Esophagus muscularis mucosa (tissue), 3 donors: ENCODE measurements around the gene SAMD4B.

ENCODE experiments used
- CTCF ChIP-seq, 3 experiments: fragments of 200-600 bp in 2 of 3; fragments of 450-650 bp in 1 of 3; sonication (generic) in 2 of 3; IDR thresholded peaks; one replicate each; pipeline ENCODE4 v1.5.1; 2017 to 2019; ENCODE audit warnings: antibody characterized with exemption in 3 of 3, mild to moderate bottlenecking in 2 of 3, moderate library complexity in 1 of 3
- POLR2A ChIP-seq: fragments of 450-650 bp; IDR thresholded peaks from one replicate; pipeline ENCODE4 v1.6.1; 2017; ENCODE audit warnings: antibody characterized with exemption, moderate library complexity, mild to moderate bottlenecking, low read depth

GRCh38 chr19:39299832-39300231 lies 42.4 kb upstream of the SAMD4B start:
- TF ChIP-seq CTCF (IDR thresholded peaks at IDR 0.05) (no peak), POLR2A (no peak)
